HEK293T (cell line): ENCODE results near the gene TIAM1.

ENCODE experiments used
- BHLHE40 ChIP-seq: fragments of 450-650 bp; IDR thresholded peaks from 2 replicates; pipeline ENCODE4 v1.6.1; 2016; ENCODE audit warnings: mild to moderate bottlenecking, moderate library complexity, borderline replicate concordance
- FOXA1 ChIP-seq: fragments of 450-650 bp; IDR thresholded peaks from 2 replicates; pipeline ENCODE4 v1.6.1; 2016; ENCODE audit warnings: mild to moderate bottlenecking
- L3MBTL2 ChIP-seq: fragments of 450-650 bp; conservative IDR thresholded peaks from 2 replicates; pipeline ENCODE4 v1.6.1; 2016; ENCODE audit warnings: mild to moderate bottlenecking

DNA sequence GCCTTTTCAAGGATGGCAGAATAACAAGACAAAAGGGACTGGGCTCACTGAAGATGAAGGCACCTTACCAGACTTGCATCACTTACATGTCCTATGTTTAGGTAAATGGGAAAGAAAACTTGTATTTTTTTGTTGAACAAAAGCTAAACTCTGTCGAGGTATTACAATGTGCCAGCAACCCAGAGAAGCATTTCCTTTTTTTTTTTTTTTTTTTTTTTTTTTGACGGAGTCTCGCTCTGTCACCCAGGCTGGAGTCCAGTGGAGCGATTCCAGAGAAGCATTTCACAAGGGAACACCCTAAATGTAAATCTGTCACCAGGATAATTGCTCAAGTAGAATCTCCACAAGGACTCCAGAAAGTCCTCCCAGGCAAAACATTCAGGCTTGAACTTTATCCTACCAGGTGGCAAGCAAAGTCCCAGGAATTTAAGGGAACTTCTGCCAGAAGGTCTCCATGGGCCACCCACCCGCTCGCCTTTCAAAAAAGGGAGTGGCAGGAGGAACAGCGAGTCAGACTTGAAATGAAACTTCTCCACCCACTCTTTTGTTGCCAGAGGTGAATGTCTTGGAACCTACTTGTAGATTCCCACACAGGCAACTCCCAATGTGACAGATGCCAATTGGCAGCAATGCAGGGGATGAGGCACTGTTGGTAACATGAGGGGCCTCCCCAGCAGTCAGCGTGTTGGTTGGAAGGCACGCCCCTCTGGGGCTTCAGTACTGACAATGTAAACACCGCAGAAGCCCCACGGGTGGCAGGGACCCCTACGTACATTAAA lies 125.0 kb downstream of the TIAM1 start:
- TF ChIP-seq BHLHE40 (no peak), L3MBTL2 (no peak), FOXA1 (no peak)
